Hepatic stellate cell (primary cell): ENCODE measurements around the gene MRC1.

Source experiments
- DNase-seq: peaks from one replicate; pipeline ENCODE4 v3.0.0; 2011; ENCODE audit warnings: low spot score

The MRC1 gene

GRCh38 chr10:17847585-17848296 is 38.6 kb downstream of the MRC1 start:
- DNase-seq, result peak; percentile 9

GRCh38 chr10:17848646-17849045 is 39.5 kb downstream of the MRC1 start:
- no peak for DNase-seq

GRCh38 chr10:17850501-17850900 is 41.4 kb downstream of the MRC1 start:
- no peak for DNase-seq

- no peak for DNase-seq
Measured at GRCh38 chr10:17851611-17852010, 42.5 kb downstream of the MRC1 start.

GRCh38 chr10:17854044-17854652 is 45.0 kb downstream of the MRC1 start:
- no peak for DNase-seq

GRCh38 chr10:17857040-17857439 is 47.9 kb downstream of the MRC1 start:
- no peak for DNase-seq

- no peak for DNase-seq
Measured at GRCh38 chr10:17859492-17860156, 50.5 kb downstream of the MRC1 start.

- DNase-seq, result no peak
Measured at GRCh38 chr10:17861760-17862159, 52.6 kb downstream of the MRC1 start.

- DNase-seq, result no peak
Measured at GRCh38 chr10:17865351-17865750, 56.2 kb downstream of the MRC1 start.

GRCh38 chr10:17866346-17866745 is 57.2 kb downstream of the MRC1 start:
- no peak for DNase-seq

GRCh38 chr10:17867056-17867455 is 57.9 kb downstream of the MRC1 start:
- no peak for DNase-seq

GRCh38 chr10:17871036-17871435 is 61.9 kb downstream of the MRC1 start:
- no peak for DNase-seq

- DNase-seq, result no peak
Measured at GRCh38 chr10:17872191-17873091, 63.3 kb downstream of the MRC1 start.

- no peak for DNase-seq
Measured at GRCh38 chr10:17873946-17874345, 64.8 kb downstream of the MRC1 start.

GRCh38 chr10:17877121-17877520 is 68.0 kb downstream of the MRC1 start:
- DNase-seq, result no peak

GRCh38 chr10:17878896-17879295 is 69.7 kb downstream of the MRC1 start:
- no peak for DNase-seq

- DNase-seq, result no peak
Measured at GRCh38 chr10:17880601-17881000, 71.5 kb downstream of the MRC1 start.

GRCh38 chr10:17882557-17882956 is 73.4 kb downstream of the MRC1 start:
- no peak for DNase-seq

- DNase-seq, result no peak
Measured at GRCh38 chr10:17883621-17884020, 74.5 kb downstream of the MRC1 start.

- no peak for DNase-seq
Measured at GRCh38 chr10:17888189-17888588, 79.0 kb downstream of the MRC1 start.

- no peak for DNase-seq
Measured at GRCh38 chr10:17891435-17891834, 82.3 kb downstream of the MRC1 start.

- DNase-seq, result no peak
Measured at GRCh38 chr10:17904564-17904963, 95.4 kb downstream of the MRC1 start.
